C4-2B (cell line): ENCODE results near the gene SPECC1.

ENCODE experiments used
- CTCF ChIP-seq: fragments of 450-650 bp; conservative IDR thresholded peaks from 2 replicates; pipeline ENCODE4 v1.5.1; 2017; ENCODE audit warnings: mild to moderate bottlenecking
- ZFX ChIP-seq: fragments of 450-650 bp; IDR thresholded peaks from 2 replicates; pipeline ENCODE4 v1.6.1; 2017

GRCh38 chr17:20228860-20229259, 219.7 kb downstream of the SPECC1 start:
- TF ChIP-seq CTCF (no peak), ZFX (no peak)
